Effector memory CD8-positive, alpha-beta T cell (primary cell): ENCODE results near the gene KRTAP4-7.
A peak's percentile ranks its signal among the peaks of the same experiment; 100 is the strongest.
"Not testable (repeated sequence)": the region's sequence is repeated elsewhere in the genome, so short reads cannot be mapped to it uniquely, and the experiment has no call there.

Experiments used
- ATAC-seq: fragments of 150-1000 bp; cut with Tn5 transposase; replicated peaks from 2 replicates; pipeline ENCODE4 v1.10.0; 2021; ENCODE audit warnings: mild to moderate bottlenecking, moderate library complexity
- DNase-seq, 3 experiments: peaks; one replicate each; pipeline ENCODE4 v3.0.0; 2021
- H3K27ac Mint-ChIP-seq, 2 donors: one replicate each; pipeline ENCODE4 v1.8.0; 2022; ENCODE audit warnings: mild to moderate bottlenecking in 2 of 2, mixed read lengths in 2 of 2, moderate library complexity in 2 of 2
- H3K27me3 Mint-ChIP-seq, 2 donors: one replicate each; pipeline ENCODE4 v1.8.0; 2022; ENCODE audit warnings: mixed read lengths in 2 of 2
- H3K36me3 Mint-ChIP-seq: one replicate; pipeline ENCODE4 v1.8.0; 2022; ENCODE audit warnings: mild to moderate bottlenecking, moderate library complexity, mixed read lengths; ENCODE audit not compliant: insufficient read depth
- H3K4me1 Mint-ChIP-seq, 2 donors: one replicate each; pipeline ENCODE4 v1.8.0; 2022; ENCODE audit warnings: low read depth in 2 of 2, mixed read lengths in 2 of 2
- H3K4me3 Mint-ChIP-seq, 2 donors: one replicate each; pipeline ENCODE4 v1.8.0; 2022; ENCODE audit warnings: mild to moderate bottlenecking in 2 of 2, mixed read lengths in 2 of 2, moderate library complexity in 2 of 2
- H3K9me3 Mint-ChIP-seq, 2 donors: one replicate each; pipeline ENCODE4 v1.8.0; 2022; ENCODE audit warnings: mixed read lengths in 2 of 2
- total RNA-seq, 9 experiments: gene quantifications; one replicate each; lab custom pipeline; 2026; lab: John Stamatoyannopoulos, UW

Gene KRTAP4-7
- total RNA-seq: 0 reads per million in 9 experiments

- not testable (repeated sequence) for H3K4me1 Mint-ChIP-seq, H3K27ac Mint-ChIP-seq, DNase-seq, ATAC-seq, H3K4me3 Mint-ChIP-seq, H3K9me3 Mint-ChIP-seq, H3K36me3 Mint-ChIP-seq
- peaks cover 40 to 61% of the 10 kb centered on the region in 2 donors for H3K27me3 Mint-ChIP-seq
Observed at GRCh38 chr17:41084100-41084856, at the start of gene KRTAP4-7. KRTAP4-7 (plus strand) TSS chr17:41084150; CDS start chr17:41084207, 57 bp downstream.

DNA sequence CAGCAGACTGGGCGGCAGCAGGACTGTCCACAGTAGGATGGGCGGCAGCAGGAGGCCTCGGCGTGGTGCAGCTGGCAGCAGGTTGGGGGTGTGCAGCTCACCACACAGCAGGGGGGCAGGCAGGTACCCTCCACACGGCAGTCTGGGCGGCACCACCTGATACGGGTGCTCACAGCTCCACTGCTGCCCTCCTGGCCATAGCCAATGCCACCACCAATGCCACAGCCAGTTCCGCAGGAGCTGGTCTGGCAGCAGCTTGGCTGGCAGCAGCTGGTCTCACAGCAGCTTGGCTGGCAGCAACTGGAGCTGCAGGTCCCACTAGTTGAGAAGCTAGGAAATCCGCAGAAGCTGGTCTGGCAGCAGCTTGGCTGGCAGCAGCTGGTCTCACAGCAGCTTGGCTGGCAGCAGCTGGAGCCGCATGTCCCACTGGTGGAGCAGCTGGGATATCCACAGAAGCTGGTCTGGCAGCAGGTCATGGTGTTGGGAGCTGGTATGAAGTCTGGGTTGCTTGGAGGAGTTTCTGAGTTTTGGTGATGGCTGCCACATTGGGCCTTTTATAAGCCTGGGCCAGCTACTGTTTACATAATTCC is 49.5 kb upstream of the KRTAP4-7 start, which contains the start of gene KRTAP1-3:
TSS of gene KRTAP1-3 (minus strand) at position 529 of the 590 bp plus-strand sequence. CDS start at position 476, 53 bp downstream.
- H3K9me3 Mint-ChIP-seq, DNase-seq: not testable (repeated sequence)
- peaks cover 60 to 62% of the 10 kb centered on the region in 2 donors for H3K27me3 Mint-ChIP-seq

GRCh38 chr17:41037853-41038350 is 46.0 kb upstream of the KRTAP4-7 start:
- Mint-ChIP-seq H3K36me3 (no peaks in the 10 kb centered on the region), H3K27ac (no peak overlapping the region), H3K4me3 (no peak overlapping the region), H3K27me3 (peaks cover 39 to 49% of the 10 kb centered on the region in 2 donors), H3K9me3 (no peaks in the 10 kb centered on the region), H3K4me1 (no peaks in the 10 kb centered on the region)
- ATAC-seq (no peak), DNase-seq (no peak)

More for the DNA sequence above, 49.5 kb upstream of the KRTAP4-7 start, which contains the start of gene KRTAP1-3:
- H3K4me1 Mint-ChIP-seq, H3K4me3 Mint-ChIP-seq, H3K27ac Mint-ChIP-seq, H3K36me3 Mint-ChIP-seq, ATAC-seq: not testable (repeated sequence)

GRCh38 chr17:41040783-41041571 is 43.0 kb upstream of the KRTAP4-7 start, which contains the start of gene KRTAP1-1:
KRTAP1-1 (minus strand) TSS chr17:41041450; CDS start chr17:41041397, 53 bp downstream.
- ATAC-seq, H3K9me3 Mint-ChIP-seq, H3K36me3 Mint-ChIP-seq, H3K4me1 Mint-ChIP-seq, H3K27ac Mint-ChIP-seq, DNase-seq, H3K4me3 Mint-ChIP-seq: not testable (repeated sequence)
- H3K27me3 Mint-ChIP-seq: peaks cover 36 to 37% of the 10 kb centered on the region in 2 donors

DNA sequence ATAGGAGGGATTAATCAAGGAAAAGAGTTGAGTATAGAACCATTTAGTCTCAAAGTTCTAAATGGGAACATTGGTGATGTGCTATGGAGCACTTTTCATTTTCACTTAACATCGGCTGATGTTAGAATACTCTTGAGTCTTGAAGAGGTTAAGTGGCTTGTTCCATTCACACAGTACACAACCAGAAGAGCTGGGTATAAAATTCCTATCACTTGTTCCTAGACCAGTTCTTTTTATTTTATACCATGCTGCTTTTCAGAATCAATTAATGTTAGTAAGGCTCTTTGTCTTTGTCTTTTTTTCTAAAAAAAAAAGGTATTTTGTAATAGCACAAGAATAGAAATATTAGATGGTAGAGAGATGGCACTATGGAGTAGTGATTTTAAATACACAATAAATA is 41.0 kb upstream of the KRTAP4-7 start:
- no peaks in the 10 kb centered on the region for H3K36me3 Mint-ChIP-seq
- peaks cover 40 to 43% of the 10 kb centered on the region in 2 donors for H3K27me3 Mint-ChIP-seq
- DNase-seq (no peak), ATAC-seq (no peak)
- H3K9me3 Mint-ChIP-seq: no peaks in the 10 kb centered on the region
- H3K4me3 Mint-ChIP-seq: no peak overlapping the region
- H3K4me1 Mint-ChIP-seq: peaks cover 0 to 2% of the 10 kb centered on the region in 2 donors
- no peak overlapping the region for H3K27ac Mint-ChIP-seq

DNA sequence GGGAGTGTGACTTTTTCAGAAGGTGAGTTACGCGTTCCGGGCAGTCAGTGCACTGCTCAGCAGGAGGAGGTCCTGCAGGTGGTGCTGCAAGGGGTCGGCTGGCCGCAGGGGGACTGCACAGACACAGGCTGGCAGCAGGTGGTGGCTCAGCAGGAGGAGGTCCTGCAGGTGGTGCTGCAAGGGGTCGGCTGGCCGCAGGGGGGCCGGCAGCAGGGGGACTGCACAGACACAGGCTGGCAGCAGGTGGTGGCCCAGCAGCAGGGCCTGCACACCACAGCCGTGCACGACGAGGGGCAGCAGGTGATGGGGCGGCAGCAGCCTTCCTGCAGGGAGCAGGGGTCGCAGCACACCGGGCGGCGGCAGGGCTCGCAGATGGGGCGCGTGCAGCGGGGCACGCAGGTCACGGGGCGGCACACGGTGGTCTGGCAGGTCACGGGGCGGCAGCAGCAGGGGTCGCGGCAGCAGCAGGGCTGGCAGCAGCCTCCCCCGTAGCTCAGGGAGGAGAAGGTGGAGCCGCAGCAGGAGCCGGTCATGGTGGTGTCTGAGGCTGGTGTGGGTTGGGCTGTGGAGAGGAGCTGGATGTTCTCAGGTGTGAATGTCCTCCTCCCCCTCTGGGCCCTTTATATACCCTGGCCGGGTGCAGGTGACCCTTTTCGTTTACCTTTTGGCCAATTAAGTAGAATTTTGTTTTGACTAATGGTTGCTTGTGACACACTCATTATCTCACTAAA is 37.0 kb upstream of the KRTAP4-7 start, which contains the start of gene KRTAP2-1:
TSS of gene KRTAP2-1 (minus strand) at position 582 of the 731 bp plus-strand sequence. CDS start at position 533, 49 bp downstream.
- not testable (repeated sequence) for H3K4me1 Mint-ChIP-seq, H3K9me3 Mint-ChIP-seq, ATAC-seq

GRCh38 chr17:41048441-41048840 is 35.5 kb upstream of the KRTAP4-7 start:
- no peaks in the 10 kb centered on the region for H3K9me3 Mint-ChIP-seq
- H3K27ac Mint-ChIP-seq: no peak overlapping the region
- peaks cover 0 to 2% of the 10 kb centered on the region in 2 donors for H3K4me1 Mint-ChIP-seq
- H3K27me3 Mint-ChIP-seq: peaks cover 60 to 62% of the 10 kb centered on the region in 2 donors
- ATAC-seq: no peak
- H3K36me3 Mint-ChIP-seq: no peaks in the 10 kb centered on the region
- DNase-seq: no peak
- no peak overlapping the region for H3K4me3 Mint-ChIP-seq

More for the DNA sequence above, 37.0 kb upstream of the KRTAP4-7 start, which contains the start of gene KRTAP2-1:
- Mint-ChIP-seq H3K27me3 (peaks cover 45 to 49% of the 10 kb centered on the region in 2 donors), H3K27ac (peak within 1 kb of the TSS in 1 of 2 donors; percentile 59)
- H3K4me3 Mint-ChIP-seq, H3K36me3 Mint-ChIP-seq, DNase-seq: not testable (repeated sequence)

DNA sequence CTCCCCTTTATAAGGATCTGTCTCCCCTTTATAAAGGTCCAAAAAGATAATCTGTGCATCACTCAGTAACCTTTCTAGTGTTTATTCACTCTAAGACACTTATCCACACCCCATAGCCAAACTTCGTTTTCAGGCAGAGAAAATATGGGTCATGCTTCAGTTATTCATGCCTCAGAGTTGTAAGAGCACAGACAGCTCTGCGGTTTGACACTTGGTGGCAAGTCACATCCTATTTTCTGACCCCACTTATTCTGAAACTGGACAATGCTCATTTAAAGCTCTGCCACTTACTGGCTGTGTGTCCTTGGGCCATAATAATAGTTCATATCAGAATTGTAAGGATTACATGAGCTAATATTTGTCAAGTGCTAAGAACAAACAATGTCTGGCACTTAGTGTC is 34.8 kb upstream of the KRTAP4-7 start:
- no peak for ATAC-seq
- Mint-ChIP-seq H3K36me3 (no peaks in the 10 kb centered on the region), H3K27ac (no peak overlapping the region), H3K9me3 (no peaks in the 10 kb centered on the region), H3K4me3 (no peak overlapping the region), H3K27me3 (peaks cover 67 to 68% of the 10 kb centered on the region in 2 donors), H3K4me1 (peaks cover 0 to 2% of the 10 kb centered on the region in 2 donors)
- DNase-seq: no peak

DNA sequence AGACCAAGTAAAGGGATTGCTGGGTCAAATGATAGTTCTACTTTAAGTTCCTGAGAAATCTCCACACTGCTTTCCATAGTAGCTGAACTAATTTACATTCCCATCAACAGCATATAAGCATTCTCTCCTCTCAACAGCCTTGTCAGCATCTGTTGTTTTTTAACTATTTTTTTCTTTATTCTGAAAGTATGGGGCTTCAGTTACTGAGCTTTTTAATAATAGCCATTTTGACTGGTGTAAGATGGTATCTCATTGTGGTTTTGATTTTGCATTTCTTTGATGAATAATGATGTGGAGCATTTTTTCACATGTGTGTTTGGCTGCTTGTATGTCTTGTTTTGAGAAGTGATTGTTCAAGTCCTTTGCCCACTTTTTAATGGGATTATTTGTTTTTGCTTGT is 31.4 kb upstream of the KRTAP4-7 start:
- ATAC-seq: no peak
- Mint-ChIP-seq H3K27ac (no peak overlapping the region), H3K27me3 (peaks cover 51 to 74% of the 10 kb centered on the region in 2 donors), H3K4me1 (no peaks in the 10 kb centered on the region), H3K4me3 (no peak overlapping the region), H3K9me3 (peaks cover 0 to 3% of the 10 kb centered on the region in 2 donors), H3K36me3 (no peaks in the 10 kb centered on the region)
- no peak for DNase-seq

GRCh38 chr17:41054025-41054424 is 29.9 kb upstream of the KRTAP4-7 start:
- Mint-ChIP-seq H3K27ac (no peak overlapping the region), H3K36me3 (no peaks in the 10 kb centered on the region), H3K4me3 (no peak overlapping the region), H3K4me1 (no peaks in the 10 kb centered on the region), H3K9me3 (peaks cover 0 to 7% of the 10 kb centered on the region in 2 donors), H3K27me3 (peaks cover 47 to 74% of the 10 kb centered on the region in 2 donors)
- DNase-seq (no peak), ATAC-seq (no peak)

- not testable (repeated sequence) for DNase-seq, ATAC-seq, H3K4me1 Mint-ChIP-seq, H3K36me3 Mint-ChIP-seq, H3K27ac Mint-ChIP-seq, H3K4me3 Mint-ChIP-seq, H3K9me3 Mint-ChIP-seq
- H3K27me3 Mint-ChIP-seq: peaks cover 50 to 77% of the 10 kb centered on the region in 2 donors
Observed at GRCh38 chr17:41054556-41054955, 29.4 kb upstream of the KRTAP4-7 start.

DNA sequence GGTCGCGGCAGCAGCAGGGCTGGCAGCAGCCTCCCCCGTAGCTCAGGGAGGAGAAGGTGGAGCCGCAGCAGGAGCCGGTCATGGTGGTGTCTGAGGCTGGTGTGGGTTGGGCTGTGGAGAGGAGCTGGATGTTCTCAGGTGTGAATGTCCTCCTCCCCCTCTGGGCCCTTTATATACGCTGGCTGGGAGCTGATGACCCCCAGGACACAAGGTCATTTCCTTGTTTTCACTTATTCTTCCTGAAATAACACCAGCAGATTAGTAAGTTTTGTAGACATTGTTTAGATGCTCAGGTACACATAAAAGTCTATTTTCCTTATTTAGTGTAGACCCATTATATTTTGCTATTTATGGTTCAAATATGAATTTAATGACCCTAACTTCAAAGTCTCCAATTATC is 28.8 kb upstream of the KRTAP4-7 start, which contains the start of gene KRTAP2-2:
TSS of gene KRTAP2-2 (minus strand) at position 101 of the 400 bp plus-strand sequence. CDS start at position 82, 19 bp downstream.
- not testable (repeated sequence) for DNase-seq, H3K9me3 Mint-ChIP-seq, H3K36me3 Mint-ChIP-seq, H3K4me1 Mint-ChIP-seq, H3K4me3 Mint-ChIP-seq, ATAC-seq, H3K27ac Mint-ChIP-seq
- peaks cover 48 to 79% of the 10 kb centered on the region in 2 donors for H3K27me3 Mint-ChIP-seq
